Activated CD8-positive, alpha-beta T cell treated with anti-CD3 and anti-CD28 coated beads for 36 hours (primary cell): Measurements from ENCODE around the gene SUB1. TPM values are rescaled to one million over a fixed set of nuclear protein-coding genes. Genes with fewer than 3 reads are reported as not detected.

Experiments used
- ATAC-seq: fragments of 200-7000 bp; cut with Tn5 transposase; one replicate; pipeline ENCODE4 v1.10.0; 2021; ENCODE audit warnings: mild to moderate bottlenecking, moderate library complexity
- CTCF ChIA-PET: fragments of 350-600 bp; sonication (Branson Sonifier 250); formaldehyde crosslinking; loops from one replicate; lab custom pipeline; 2021; ENCODE audit warnings: antibody characterized with exemption; lab: Charles Lee
- POLR2A ChIA-PET: fragments of 350-600 bp; sonication (Branson Sonifier 250); formaldehyde crosslinking; loops from one replicate; lab custom pipeline; 2021; ENCODE audit warnings: antibody characterized with exemption; lab: Charles Lee
- DNase-seq: peaks from one replicate; pipeline ENCODE4 v3.0.0-alpha.2; 2020
- H3K27ac Mint-ChIP-seq: one replicate; pipeline ENCODE4 v1.8.0; 2021; ENCODE audit warnings: mild to moderate bottlenecking, mixed read lengths
- H3K27me3 Mint-ChIP-seq: one replicate; pipeline ENCODE4 v1.8.0; 2021; ENCODE audit warnings: mixed read lengths
- H3K36me3 Mint-ChIP-seq: one replicate; pipeline ENCODE4 v1.8.0; 2021; ENCODE audit warnings: low read depth, mixed read lengths
- H3K4me1 Mint-ChIP-seq: one replicate; pipeline ENCODE4 v1.8.0; 2021; ENCODE audit warnings: low read depth, mixed read lengths
- H3K4me3 Mint-ChIP-seq: one replicate; pipeline ENCODE4 v1.8.0; 2021; ENCODE audit warnings: mild to moderate bottlenecking, moderate library complexity, mixed read lengths
- H3K9me3 Mint-ChIP-seq: one replicate; pipeline ENCODE4 v1.8.0; 2021; ENCODE audit warnings: mixed read lengths
- intact Hi-C: fragments of 100-400 bp; cut with micrococcal nuclease; formaldehyde crosslinking; loops from one replicate; pipeline ENCODE4 v1.10.0; 2022
- total RNA-seq, 2 experiments: library from RNA; stranded (reverse); gene quantifications; one replicate each; pipeline ENCODE4 v1.2.3, GENCODE V29; 2021
- TF ChIP-seq, protein P1 (sequence below): fragments of 200-600 bp; IDR thresholded peaks from one replicate; pipeline ENCODE4 v1.8.0; 2022; ENCODE audit warnings: antibody characterized with exemption, mild to moderate bottlenecking

Gene SUB1
- total RNA-seq, 2 experiments from 2014 or later, result 403 to 431 TPM

DNA sequence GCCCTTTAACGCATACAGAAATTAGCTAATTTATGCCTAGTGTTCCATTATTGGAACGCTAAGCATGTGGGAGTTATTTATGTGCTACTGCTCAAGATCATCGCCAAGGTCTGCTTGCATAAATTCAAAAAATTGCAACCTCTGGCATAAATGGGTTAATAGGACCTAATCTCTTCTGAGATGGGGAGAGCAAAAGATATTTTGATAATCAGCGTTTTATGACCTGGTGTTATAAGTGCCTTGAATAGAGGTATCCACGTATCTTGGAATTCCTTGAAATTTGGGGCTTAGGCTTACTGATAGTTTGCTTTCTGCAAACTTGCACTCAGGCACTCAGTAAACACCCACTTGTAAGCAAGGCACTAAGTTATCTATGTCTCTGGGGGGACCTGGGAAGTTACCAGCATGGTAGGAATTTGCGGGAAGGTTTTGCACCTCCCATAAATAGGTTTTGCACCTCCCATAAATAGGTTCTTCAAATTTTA, 1.8 kb downstream of the SUB1 start:
- no peak for DNase-seq
- TF ChIP-seq, protein P1, sequence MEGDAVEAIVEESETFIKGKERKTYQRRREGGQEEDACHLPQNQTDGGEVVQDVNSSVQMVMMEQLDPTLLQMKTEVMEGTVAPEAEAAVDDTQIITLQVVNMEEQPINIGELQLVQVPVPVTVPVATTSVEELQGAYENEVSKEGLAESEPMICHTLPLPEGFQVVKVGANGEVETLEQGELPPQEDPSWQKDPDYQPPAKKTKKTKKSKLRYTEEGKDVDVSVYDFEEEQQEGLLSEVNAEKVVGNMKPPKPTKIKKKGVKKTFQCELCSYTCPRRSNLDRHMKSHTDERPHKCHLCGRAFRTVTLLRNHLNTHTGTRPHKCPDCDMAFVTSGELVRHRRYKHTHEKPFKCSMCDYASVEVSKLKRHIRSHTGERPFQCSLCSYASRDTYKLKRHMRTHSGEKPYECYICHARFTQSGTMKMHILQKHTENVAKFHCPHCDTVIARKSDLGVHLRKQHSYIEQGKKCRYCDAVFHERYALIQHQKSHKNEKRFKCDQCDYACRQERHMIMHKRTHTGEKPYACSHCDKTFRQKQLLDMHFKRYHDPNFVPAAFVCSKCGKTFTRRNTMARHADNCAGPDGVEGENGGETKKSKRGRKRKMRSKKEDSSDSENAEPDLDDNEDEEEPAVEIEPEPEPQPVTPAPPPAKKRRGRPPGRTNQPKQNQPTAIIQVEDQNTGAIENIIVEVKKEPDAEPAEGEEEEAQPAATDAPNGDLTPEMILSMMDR, result no peak
- Mint-ChIP-seq H3K27ac (peak overlapping the region; percentile 99), H3K4me3 (peak overlapping the region; percentile 97), H3K27me3 (peaks cover 1% of the 10 kb centered on the region), H3K9me3 (no peaks in the 10 kb centered on the region), H3K4me1 (peaks cover 59% of the 10 kb centered on the region), H3K36me3 (peaks cover 40% of the 10 kb centered on the region)
- ATAC-seq, result no peak
- CTCF ChIA-PET, result interaction anchor here (5.6 kb wide), 1 partner anchor 98 kb away, joined by 182 read pairs; no protein-coding TSS in a partner anchor
- POLR2A ChIA-PET, result no interaction called here
- intact Hi-C loops, result loop anchor here (5.0 to 10.0 kb wide), 3 partner anchors 55 to 272 kb away; partner anchors contain the start of genes MTMR12 and ZFR

DNA sequence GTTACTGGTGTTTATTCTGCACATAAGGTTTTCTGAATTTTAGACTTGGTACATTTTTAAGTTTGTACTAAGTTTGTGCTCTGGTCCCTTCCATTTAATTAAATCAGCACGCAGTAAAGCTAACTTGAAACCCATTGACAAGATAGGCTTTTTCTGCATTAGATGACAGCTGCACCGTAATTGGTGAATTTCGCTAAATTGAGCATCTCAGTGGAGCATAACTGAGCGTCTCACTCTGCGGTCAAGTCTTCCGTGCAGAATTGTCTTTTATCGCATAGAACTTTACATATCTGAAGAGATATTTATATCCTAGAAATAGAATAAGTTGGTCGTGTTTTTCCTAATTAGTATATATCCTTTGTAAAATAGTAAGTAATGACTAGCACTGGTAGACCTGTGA, 4.1 kb downstream of the SUB1 start:
- Mint-ChIP-seq H3K4me3 (no peak overlapping the region), H3K4me1 (peaks cover 62% of the 10 kb centered on the region), H3K27ac (peak overlapping the region; percentile 64), H3K9me3 (no peaks in the 10 kb centered on the region), H3K27me3 (no peaks in the 10 kb centered on the region), H3K36me3 (peaks cover 55% of the 10 kb centered on the region)
- TF ChIP-seq, protein P1, result no peak
- CTCF ChIA-PET, result interaction anchor here (0.7 to 5.6 kb wide), 50 partner anchors 10 to 449 kb away, joined by 3 to 182 read pairs (median 5); no protein-coding TSS in a partner anchor
- POLR2A ChIA-PET, result interaction anchor here (0.7 to 1.6 kb wide), 4 partner anchors 58 to 415 kb away, joined by 3 to 6 read pairs (median 5); partner anchors contain the start of gene GOLPH3
- ATAC-seq (no peak), DNase-seq (no peak)
- intact Hi-C loops, result loop anchor here (5.0 to 10.0 kb wide), 3 partner anchors 57 to 275 kb away; partner anchors contain the start of genes MTMR12 and ZFR

DNA sequence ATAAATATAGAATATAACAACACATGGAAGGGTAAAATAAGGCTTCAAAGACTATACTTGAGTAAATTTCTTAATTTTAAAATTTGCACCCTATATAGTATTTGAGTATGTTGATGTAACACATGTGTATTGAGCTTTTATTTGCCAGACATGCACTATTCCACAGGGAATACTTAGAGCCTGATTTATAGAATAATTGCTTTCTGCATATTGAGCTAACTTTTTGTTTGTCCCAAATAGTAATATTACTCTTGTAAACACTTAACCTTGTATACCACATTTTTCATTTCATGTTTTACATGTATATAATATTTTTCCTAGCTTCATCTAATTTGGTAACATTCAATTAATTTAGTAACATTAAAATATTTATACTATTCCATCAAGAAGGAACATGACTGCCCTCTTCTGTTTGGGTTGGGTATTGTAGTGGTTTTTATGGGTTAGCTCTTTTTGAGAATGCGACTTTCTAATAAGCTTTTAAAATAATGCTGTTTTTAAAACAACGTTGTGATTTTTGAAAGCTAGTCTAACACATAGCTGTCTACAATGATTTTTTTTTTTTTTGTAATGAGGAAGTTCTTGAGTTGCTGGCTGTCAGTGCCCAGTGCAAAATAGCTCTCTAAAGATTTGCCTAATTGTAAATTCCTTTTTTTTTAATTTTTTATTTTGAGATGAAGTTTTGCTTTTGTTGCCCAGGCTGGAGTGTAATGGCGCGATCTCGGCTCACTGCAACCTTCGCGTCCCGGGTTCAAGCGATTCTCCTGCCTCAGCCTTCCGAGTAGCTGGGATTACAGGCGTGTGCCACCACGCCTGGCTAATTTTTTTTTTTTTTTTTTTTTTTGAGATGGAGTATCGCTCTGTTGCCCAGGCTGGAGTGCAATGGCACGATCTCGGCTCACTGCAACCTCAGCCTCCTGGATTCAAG, 4.8 kb downstream of the SUB1 start:
- peaks cover 57% of the 10 kb centered on the region for H3K36me3 Mint-ChIP-seq
- no peak overlapping the region for H3K4me3 Mint-ChIP-seq
- CTCF ChIA-PET, result interaction anchor here (0.7 to 5.6 kb wide), 59 partner anchors 9 to 450 kb away, joined by 3 to 182 read pairs (median 5); partner anchors contain the start of gene ZFR
- H3K27me3 Mint-ChIP-seq, result no peaks in the 10 kb centered on the region
- DNase-seq, result peak; percentile 42
- intact Hi-C loops, result loop anchor here (1.0 to 10.0 kb wide), 4 partner anchors 58 to 275 kb away; partner anchors contain the start of genes MTMR12 and ZFR
- ATAC-seq, result no peak
- TF ChIP-seq, protein P1, result peak; percentile 82
- H3K9me3 Mint-ChIP-seq, result no peaks in the 10 kb centered on the region
- H3K27ac Mint-ChIP-seq, result peak overlapping the region; percentile 49
- POLR2A ChIA-PET, result interaction anchor here (0.5 to 1.6 kb wide), 10 partner anchors 9 to 427 kb away, joined by 3 to 6 read pairs (median 4); partner anchors contain the start of gene GOLPH3
- peaks cover 62% of the 10 kb centered on the region for H3K4me1 Mint-ChIP-seq

DNA sequence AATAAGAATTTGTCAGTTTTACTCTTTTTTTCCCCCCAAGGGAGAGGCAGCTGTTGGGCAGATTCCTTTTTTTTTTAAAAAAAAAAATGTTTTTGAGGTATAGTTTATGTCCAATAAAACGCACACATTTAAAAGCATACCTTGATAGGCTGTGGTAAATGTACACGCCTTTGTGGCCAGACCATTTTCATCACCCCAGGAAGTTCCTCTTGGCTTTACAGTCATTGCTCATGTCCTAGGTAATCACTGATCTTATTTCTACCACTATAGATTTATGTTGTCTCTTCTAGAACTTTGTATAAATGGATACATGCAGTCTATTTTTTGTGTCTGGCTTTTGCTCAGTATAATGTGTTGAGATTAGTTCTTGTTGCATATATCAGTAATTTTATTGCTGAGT, 9.8 kb downstream of the SUB1 start:
- Mint-ChIP-seq H3K36me3 (peaks cover 70% of the 10 kb centered on the region), H3K4me3 (no peak overlapping the region), H3K4me1 (peaks cover 69% of the 10 kb centered on the region), H3K27ac (peak overlapping the region; percentile 78), H3K9me3 (no peaks in the 10 kb centered on the region), H3K27me3 (no peaks in the 10 kb centered on the region)
- ATAC-seq, result peak; percentile 56
- peak; percentile 33 for DNase-seq
- intact Hi-C loops, result no loop called here
- TF ChIP-seq, protein P1, result no peak
- POLR2A ChIA-PET, result interaction anchor here (0.5 to 0.8 kb wide), 4 partner anchors 57 to 421 kb away, joined by 3 to 5 read pairs (median 3); partner anchors contain the start of gene GOLPH3
- CTCF ChIA-PET, result interaction anchor here (1.2 kb wide), 1 partner anchor 105 kb away, joined by 4 read pairs; no protein-coding TSS in a partner anchor
